RWPE1 (cell line): ENCODE data around the gene KCNH8.
"Not testable (repeated sequence)": the region's sequence is repeated elsewhere in the genome, so short reads cannot be mapped to it uniquely, and the experiment has no call there.

Experiments
- CTCF ChIA-PET: fragments of 350-600 bp; sonication (Branson Sonifier 250); formaldehyde crosslinking; extraction: SDS; loops from one replicate; lab custom pipeline; 2021; lab: Yijun Ruan, JAX
- POLR2A ChIA-PET: fragments of 400-600 bp; formaldehyde crosslinking; extraction: SDS; loops from one replicate; lab custom pipeline; 2020; ENCODE audit warnings: antibody characterized with exemption; ENCODE audit not compliant: low non-redundant PET; lab: Yijun Ruan, JAX
- DNase-seq: peaks from one replicate; pipeline ENCODE4 v3.0.0; 2012; ENCODE audit warnings: low spot score
- H3K27ac ChIP-seq: fragments of 450-650 bp; 2 replicates; pipeline ENCODE4 v1.5.1; 2017
- CTCF ChIP-seq: fragments of 450-650 bp; conservative IDR thresholded peaks from 2 replicates; pipeline ENCODE4 v1.5.1; 2017; ENCODE audit warnings: low read depth, mild to moderate bottlenecking

The KCNH8 gene

GRCh38 chr3:19229086-19229485 lies 80.8 kb downstream of the KCNH8 start:
- no peak for DNase-seq
- TF ChIP-seq CTCF = no peak
- CTCF ChIA-PET = no interaction called here
- no peak overlapping the region for H3K27ac ChIP-seq
- POLR2A ChIA-PET = no interaction called here

- not testable (repeated sequence) for DNase-seq
Measured at GRCh38 chr3:19229881-19230280, 81.6 kb downstream of the KCNH8 start.

GRCh38 chr3:19231792-19232461 lies 83.6 kb downstream of the KCNH8 start:
- DNase-seq = no peak
- POLR2A ChIA-PET = no interaction called here
- H3K27ac ChIP-seq = no peak overlapping the region
- CTCF ChIA-PET = no interaction called here
- no peak for TF ChIP-seq CTCF

More at GRCh38 chr3:19229881-19230280, 81.6 kb downstream of the KCNH8 start:
- POLR2A ChIA-PET, H3K27ac ChIP-seq, CTCF ChIA-PET: not testable (repeated sequence)

- TF ChIP-seq CTCF = no peak
- no peak for DNase-seq
- H3K27ac ChIP-seq = no peak overlapping the region
- ChIA-PET CTCF (no interaction called here), POLR2A (no interaction called here)
Measured at GRCh38 chr3:19232566-19232965, 84.3 kb downstream of the KCNH8 start.

GRCh38 chr3:19233882-19234784 lies 85.8 kb downstream of the KCNH8 start:
- CTCF ChIA-PET, DNase-seq, H3K27ac ChIP-seq, POLR2A ChIA-PET: not testable (repeated sequence)

- no peak overlapping the region for H3K27ac ChIP-seq
- POLR2A ChIA-PET = no interaction called here
- no peak for TF ChIP-seq CTCF
Measured at GRCh38 chr3:19248143-19248542, 99.8 kb downstream of the KCNH8 start.

GRCh38 chr3:19248767-19249166 lies 100.5 kb downstream of the KCNH8 start:
- DNase-seq = no peak
- POLR2A ChIA-PET = no interaction called here
- CTCF ChIA-PET = no interaction called here
- H3K27ac ChIP-seq = no peak overlapping the region
- TF ChIP-seq CTCF = no peak

More at GRCh38 chr3:19248143-19248542, 99.8 kb downstream of the KCNH8 start:
- DNase-seq = no peak
- CTCF ChIA-PET = no interaction called here
